EH (cell line): ENCODE measurements around the gene U2AF2.

ENCODE experiments used
- DNase-seq: peaks from one replicate; pipeline ENCODE4 v3.0.0-alpha.2; 2015; ENCODE audit warnings: low read depth

U2AF2 gene

GRCh38 chr19:55621673-55622231, 33.1 kb upstream of the U2AF2 start:
- no peak for DNase-seq

DNA sequence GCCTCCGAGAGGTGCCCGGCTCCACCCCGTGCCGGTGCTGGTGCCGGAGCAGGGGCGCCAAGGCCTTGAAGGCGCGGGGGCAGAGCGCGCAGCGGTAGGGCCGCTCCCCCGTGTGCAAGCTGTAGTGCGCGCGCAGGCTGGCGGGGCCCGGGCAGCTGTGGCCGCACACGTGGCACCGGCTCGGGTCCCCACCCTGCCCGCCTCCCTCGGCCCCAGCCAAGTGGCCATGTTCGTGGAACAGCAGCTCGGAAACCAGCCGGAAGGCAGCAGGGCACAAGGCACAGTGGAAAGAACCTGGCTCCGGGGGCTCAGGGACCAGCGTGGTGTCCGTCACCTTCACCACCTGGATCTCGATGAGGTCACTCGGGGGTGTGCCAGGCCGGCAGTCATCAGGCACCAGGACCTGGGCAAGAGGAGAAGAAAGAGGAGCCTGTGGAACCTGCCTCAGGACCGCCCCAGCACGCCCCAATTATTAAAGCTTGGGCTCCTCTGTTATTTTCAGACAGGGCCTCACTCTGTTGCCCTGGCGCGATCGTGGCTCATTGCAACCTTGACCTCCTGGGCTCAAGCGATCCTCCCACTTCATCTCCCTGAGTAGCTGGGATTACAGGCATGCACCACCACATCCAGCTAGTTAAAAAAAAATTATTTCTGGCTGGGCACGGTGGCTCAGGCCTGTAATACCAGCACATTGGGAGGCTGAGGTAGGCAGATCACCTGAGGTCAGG, 32.4 kb upstream of the U2AF2 start:
- no peak for DNase-seq

- no peak for DNase-seq
These were observed 31.7 kb upstream of the U2AF2 start for GRCh38 chr19:55623130-55623529.

GRCh38 chr19:55623561-55623960, 31.3 kb upstream of the U2AF2 start:
- DNase-seq: no peak

DNA sequence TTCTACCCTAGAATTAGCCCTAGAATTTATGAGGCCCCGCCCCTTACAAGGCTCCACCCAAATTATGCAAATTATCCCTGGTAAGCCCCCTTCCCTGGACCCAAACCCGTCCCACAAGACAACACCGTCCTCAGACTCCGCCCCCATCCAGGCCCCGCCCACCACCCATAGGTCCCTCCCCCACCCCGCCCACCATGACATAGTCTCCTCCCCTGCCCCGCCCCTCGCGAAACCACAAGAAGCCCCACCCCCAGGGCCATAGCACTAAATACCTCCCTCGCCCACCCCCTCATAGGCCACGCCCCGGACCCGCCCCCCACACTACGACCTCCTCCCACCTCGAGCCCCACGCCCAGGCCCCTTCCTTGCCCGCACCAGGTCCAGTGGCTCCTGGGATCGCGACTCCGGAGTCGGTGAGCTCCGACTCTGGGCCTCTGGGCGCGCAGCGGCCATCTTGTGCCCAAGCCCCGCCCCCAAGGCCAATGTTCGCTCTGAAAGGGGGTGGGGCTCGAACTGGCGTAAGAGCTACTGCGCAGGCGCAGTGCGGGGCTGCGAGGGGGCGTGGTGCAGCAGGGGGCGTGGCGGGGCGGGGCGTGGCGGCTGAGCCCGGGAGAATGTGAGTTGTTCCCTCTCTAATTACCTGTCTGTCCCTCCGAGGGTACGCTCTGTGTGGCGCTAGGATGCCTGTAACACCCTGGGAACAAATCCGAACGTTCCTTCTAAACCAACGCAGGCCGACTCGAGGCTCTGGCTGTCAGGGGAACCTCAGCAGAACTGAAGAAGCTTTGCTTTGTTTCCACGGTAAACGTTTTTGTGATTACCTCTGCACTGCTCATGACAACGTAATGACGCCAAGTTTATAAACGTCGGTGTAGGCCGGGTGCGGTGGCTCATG, 30.5 kb upstream of the U2AF2 start, which contains the start of gene ZNF784:
TSS of gene ZNF784 (minus strand) at position 458 of the 895 bp plus-strand sequence. CDS start at position 453, 5 bp downstream.
- DNase-seq: peak; percentile 91

DNA sequence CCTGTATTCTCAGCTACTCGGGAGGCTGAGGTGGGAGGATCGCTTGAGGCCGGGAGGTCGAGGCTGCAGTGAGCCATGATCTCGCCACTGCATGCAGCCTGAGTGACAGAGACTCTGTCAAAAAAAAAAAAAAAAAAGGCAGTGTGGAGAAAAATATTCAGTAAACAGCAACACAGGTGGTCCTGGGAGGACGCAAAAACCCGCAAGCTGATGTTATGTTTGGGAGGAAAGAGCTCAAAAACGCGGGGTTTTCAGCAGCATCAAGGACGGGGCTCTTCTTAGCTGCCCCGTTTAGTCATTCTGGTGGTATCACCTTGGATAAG, 29.9 kb upstream of the U2AF2 start:
- no peak for DNase-seq

DNA sequence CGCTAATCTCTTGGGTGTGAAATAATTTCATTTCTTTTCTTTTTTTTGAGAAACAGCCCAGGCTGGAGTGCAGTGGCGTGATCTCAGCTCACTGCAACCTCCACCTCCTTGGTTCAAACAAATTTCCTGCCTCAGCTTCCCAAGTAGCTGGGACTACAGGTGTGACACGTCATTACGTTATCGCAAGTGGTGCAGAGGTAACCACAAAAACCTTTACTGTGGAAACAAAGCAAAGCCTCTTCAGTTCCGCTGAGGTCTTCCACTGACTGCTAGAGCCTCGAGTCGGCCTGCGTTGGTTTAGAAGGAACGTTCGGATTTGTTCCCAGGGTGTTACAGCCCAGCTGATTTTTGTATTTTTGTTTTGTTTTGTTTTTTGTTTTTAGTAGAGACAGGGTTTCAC, 28.5 kb upstream of the U2AF2 start:
- no peak for DNase-seq

- peak; percentile 89 for DNase-seq
These were observed 22.4 kb upstream of the U2AF2 start for GRCh38 chr19:55632463-55632834.

GRCh38 chr19:55633861-55634260, 21.0 kb upstream of the U2AF2 start:
- no peak for DNase-seq

- DNase-seq: no peak
These were observed 19.5 kb upstream of the U2AF2 start for GRCh38 chr19:55635334-55635717.

- DNase-seq: no peak
These were observed 18.9 kb upstream of the U2AF2 start for GRCh38 chr19:55635856-55636440.

DNA sequence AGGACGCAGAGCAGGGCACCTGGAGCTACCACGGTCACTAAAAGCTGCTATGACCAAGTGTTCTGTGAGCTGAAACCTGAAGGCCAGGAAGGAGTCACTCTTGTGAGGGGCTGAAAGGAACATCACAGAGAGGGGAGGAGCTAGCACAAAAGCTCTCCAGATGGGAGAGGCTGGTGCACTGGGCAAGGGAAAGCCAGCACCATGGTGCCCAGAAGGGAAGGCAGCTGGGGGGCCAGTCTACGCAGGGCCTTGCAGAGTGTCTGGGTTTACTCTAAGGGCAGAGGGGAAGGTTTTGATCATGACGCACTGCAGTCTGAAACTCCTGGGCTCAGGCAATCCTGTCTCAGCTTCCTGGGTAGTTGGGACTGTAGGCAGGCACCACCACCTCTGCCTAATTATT, 18.1 kb upstream of the U2AF2 start:
- DNase-seq: no peak

- no peak for DNase-seq
These were observed 17.3 kb upstream of the U2AF2 start for GRCh38 chr19:55637534-55637933.

DNA sequence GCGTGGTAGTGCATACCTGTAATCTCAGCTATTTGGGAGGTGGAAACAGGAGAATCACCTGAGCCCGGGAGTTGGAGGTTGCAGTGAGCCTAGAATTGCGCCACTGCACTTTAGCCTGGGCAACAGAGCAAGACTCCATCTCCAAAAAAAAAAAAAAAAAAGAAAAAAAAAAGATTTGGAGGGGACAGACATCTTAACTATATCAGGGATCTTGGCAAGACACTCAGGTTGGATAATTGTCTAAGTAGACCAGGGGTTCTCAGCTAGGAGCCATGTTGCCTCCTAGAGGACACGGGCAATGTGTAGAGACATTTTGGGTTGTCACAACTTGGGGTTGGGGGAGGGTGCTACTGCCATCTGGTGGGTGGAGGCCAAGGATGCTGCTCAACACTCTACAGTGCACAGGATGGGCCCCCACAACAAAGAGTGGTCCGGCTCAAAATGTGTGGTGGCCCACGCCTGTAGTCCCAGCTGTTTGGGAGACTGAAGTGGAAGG, 15.9 kb upstream of the U2AF2 start:
- DNase-seq: peak; percentile 43

DNA sequence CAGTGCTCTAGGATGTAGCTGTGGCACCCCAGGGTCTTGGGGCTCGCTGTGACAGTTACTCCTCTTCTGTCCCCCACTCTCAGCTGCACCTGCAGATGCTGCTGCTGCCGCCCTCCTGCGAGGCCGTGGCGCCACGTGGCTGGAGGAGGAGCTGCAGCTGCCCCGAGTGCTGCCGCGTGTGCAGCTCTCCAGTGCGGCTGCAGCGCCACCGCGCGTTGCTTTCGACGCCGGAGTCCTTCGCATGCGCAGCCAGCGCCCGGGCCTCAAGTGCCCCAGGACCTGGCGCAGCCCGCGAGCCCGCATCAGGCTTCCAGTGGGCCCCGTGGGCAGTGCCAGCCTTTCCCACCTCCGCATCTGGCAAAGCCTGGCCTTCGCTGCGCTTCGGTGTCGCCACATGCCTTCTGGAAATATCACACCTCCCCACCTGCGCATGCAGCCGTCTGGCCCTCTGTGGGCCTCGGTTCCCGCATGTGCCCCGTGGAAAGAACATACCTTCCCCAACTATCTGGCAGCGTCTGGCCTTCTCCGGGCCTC, 14.7 kb upstream of the U2AF2 start:
- peak; percentile 52 for DNase-seq

DNA sequence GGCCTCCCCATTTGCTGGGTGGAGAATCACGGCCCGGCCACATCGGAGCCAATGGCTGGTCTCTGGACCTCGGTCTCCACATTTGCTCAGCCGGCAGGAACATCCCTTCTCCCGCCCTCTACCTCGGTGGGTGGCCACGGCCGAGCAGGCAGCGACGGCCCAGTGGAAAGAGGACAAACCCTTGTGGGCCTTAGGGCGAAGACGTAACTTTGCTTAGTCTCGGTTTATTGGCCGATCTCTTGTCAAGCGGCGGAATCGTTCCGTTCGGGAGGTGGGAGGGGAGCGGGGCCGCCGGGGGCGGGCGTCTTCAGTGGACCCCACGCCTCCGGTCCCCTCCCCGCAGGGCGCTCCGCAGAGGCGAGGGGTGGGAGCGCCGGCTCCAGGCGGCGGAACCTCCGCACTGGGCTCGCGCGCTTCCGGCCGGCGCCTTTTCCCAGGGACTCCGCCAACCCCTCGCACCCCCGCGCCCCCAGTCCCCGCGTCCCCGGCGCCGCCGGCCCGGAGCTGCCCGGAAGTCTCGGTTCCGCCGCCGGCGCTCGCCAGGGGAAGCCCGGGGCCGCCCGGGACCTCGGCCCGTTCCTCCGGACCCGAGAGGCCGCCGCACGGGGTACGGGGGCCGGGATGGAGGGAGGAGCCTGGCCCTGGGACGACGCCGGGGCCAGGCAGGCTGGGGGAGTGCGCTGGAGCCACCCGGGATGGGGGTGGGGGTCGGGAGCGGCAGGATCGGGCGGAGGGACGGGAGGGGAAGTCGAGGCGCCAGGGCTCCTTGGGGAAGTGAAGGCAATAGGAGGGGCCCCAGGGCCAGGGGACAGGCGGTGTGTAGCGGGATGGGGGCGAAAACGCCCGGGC, 14.0 kb upstream of the U2AF2 start, which contains the start of gene ZNF580:
TSS of gene ZNF580 (plus strand) at position 426 of the 849 bp plus-strand sequence. CDS start 1,507 bp downstream, outside the sequence.
- DNase-seq: peak; percentile 81

- peak; percentile 39 for DNase-seq
These were observed 13.2 kb upstream of the U2AF2 start for GRCh38 chr19:55641426-55642152.

GRCh38 chr19:55642153-55643002, 12.5 kb upstream of the U2AF2 start:
- peak; percentile 39 for DNase-seq
